Measurements from ENCODE around the gene NOP10.
A peak's percentile ranks its signal among the peaks of the same experiment; 100 is the strongest.
"Not testable (repeated sequence)": the region's sequence is repeated elsewhere in the genome, so short reads cannot be mapped to it uniquely, and the experiment has no call there.

The NOP10 gene

GRCh38 chr15:34358367-34358766 lies 15.4 kb upstream of the NOP10 start:
- DNase-seq: no peak

- no peak for DNase-seq
Observed at GRCh38 chr15:34357653-34358052, 14.7 kb upstream of the NOP10 start.

DNA sequence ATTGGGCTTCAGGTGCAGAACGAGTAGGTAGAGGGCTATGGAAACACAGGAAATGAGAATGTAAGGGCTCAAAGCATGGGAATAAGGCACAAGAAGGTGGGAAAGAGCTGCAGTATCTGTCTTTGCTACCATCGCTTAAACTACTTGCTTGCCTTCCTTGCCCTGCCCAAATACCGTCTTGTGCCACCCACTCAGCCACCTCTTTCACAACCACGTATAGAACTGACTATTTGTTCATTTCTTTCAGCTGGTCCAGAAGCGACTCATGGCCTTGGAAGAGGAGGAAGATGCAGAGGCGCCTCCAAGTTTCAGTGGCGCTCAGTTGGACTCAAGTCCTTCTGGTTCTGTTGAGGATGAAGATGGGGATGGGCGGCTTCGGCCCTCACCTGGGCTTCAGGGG lies 12.3 kb upstream of the NOP10 start:
- DNase-seq: no peak

DNA sequence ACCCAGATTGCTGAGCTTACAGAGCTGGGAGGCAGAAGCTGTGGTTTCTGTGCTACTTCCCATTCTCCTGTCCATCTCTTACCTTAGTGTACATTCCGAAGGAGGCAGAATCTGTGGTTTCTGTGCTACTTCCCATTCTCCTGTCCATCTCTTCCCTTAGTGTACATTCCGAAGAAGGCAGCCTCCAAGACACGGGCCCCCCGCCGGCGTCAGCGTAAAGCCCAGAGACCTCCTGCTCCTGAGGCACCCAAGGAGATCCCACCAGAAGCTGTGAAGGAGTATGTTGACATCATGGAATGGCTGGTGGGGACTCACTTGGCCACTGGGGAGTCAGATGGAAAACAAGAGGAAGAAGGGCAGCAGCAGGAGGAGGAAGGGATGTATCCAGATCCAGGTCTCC lies 11.3 kb upstream of the NOP10 start:
- DNase-seq: no peak

DNA sequence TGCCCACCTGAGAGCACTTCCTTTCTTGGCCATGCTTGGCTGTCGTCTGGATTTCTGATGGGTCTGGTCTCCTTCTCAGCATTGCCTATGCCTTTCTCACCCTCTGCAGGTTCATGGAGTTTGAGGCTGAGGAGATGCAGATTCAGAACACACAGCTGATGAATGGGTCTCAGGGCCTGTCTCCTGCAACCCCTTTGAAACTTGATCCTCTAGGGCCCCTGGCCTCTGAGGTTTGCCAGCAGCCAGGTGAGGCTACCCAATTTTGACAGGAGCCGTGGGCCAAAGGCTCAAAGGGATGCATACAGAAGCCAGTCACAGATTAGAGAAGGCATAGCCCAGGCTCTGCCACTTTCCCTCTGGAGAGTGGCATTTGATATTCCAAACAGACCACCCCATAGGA lies 10.7 kb upstream of the NOP10 start:
- DNase-seq: no peak

DNA sequence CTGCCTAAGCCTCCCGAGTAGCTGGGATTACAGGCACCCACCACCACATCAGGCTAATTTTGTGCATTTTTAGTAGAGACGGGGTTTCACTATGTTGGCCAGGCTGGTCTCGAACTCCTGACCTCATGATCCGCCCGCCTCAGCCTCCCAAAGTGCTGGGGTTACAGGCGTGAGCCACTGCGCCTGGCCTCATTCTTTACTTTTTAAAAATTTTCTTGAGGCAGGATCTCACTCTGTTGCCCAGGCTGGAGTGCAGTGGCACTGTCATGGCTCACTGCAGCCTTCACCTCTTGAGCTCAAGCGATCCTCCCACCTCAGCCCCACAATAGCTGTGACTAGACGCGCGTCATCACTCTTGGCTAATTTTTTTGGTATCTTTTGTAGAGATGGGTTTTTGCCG lies 10.1 kb upstream of the NOP10 start:
- DNase-seq: not testable (repeated sequence)

DNA sequence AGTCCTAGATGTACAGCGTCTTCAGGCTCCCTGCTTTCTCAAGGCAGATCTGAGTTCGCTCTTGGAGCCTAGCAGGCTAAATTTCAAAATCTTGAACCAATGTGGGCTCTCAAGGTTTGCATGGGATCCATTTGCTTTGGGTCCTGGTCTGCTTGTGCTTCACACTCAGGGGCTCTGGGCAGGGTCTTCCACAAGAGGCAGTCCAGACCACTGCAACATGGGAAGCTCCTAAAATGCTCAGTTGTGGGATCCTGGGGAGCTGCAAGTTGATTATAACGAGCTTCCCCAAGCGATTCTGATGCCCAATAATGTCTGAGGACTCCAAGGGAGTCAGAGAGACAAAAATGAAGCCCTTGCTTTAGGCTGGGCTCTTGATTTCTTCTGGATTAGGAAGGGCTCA lies 6.8 kb upstream of the NOP10 start:
- DNase-seq: no peak

GRCh38 chr15:34348735-34349300 lies 5.9 kb upstream of the NOP10 start:
- DNase-seq: no peak

- DNase-seq: no peak
Observed at GRCh38 chr15:34347951-34348638, 5.2 kb upstream of the NOP10 start.

DNA sequence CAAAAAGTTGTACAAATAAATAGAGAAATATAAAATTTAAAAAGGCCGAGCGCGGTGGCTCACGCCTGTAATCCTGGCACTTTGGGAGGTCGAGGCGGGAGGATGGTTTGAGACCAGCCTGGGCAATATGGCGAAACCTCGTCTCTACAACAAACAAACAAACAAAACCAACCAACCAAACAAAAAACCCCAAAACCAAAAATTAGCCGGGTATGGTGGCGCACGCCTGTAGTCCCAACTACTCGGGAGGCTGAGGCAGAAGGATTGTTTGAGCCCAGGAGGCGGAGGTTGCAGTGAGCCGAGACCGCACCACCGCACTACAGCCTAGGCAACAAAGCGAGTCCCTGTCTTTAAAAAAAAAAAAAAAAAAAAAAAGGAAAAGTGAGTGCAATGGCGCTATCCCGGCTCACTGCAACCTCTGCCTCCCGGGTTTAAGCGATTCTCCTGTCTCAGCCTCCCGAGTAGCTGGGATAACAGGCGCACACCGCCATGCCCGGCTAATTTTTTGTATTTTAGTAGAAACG lies 661 bp downstream of the NOP10 start:
- DNase-seq: not testable (repeated sequence)

GRCh38 chr15:34341381-34342212 lies 1.3 kb downstream of the NOP10 start:
- no peak for DNase-seq

DNA sequence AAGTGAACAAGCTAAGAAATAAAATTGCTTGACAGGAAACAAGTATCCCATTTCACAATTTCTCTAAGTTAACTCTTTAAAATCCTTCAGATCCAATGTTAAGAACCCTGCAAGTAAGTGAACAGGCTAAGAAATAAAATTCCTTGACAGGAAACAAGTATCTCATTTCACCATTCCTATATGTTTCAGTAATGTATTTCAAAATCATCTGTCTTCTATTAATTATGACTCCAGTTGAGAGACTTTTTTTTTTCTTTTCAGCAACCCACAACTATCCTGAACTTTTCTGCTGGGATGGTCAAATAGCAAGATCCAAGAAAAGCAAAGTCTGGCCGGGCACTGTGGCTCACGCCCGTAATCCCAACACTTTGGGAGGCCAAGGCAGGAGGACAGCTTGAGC lies 3.0 kb downstream of the NOP10 start:
- DNase-seq: no peak

DNA sequence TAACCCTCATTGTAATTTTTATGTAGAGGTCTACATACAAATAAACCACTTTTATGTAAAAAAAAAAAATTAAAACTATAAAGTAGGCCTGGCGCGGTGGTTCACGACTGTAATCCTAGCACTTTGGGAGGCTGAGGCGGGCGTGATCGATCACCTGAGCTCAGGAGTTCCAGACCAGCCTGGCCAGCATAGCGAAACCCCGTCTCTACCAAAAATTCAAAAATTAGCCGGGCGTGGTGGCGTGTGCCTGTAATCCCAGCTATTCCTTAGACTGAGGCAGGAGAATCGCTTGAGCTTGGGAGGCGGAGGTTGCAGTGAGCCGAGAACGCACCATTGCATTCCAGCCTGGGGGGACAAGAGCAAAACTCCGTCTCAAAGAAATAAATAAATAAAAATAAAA lies 4.6 kb downstream of the NOP10 start:
- DNase-seq: no peak

GRCh38 chr15:34337557-34338306 lies 5.2 kb downstream of the NOP10 start, which contains the start of gene SLC12A6:
TSS of gene SLC12A6 (minus strand) at chr15:34337781. CDS start at chr15:34336680, 1,101 bp downstream.
- DNase-seq: peak; percentile 89

GRCh38 chr15:34336991-34337556 lies 5.9 kb downstream of the NOP10 start:
- DNase-seq: no peak

DNA sequence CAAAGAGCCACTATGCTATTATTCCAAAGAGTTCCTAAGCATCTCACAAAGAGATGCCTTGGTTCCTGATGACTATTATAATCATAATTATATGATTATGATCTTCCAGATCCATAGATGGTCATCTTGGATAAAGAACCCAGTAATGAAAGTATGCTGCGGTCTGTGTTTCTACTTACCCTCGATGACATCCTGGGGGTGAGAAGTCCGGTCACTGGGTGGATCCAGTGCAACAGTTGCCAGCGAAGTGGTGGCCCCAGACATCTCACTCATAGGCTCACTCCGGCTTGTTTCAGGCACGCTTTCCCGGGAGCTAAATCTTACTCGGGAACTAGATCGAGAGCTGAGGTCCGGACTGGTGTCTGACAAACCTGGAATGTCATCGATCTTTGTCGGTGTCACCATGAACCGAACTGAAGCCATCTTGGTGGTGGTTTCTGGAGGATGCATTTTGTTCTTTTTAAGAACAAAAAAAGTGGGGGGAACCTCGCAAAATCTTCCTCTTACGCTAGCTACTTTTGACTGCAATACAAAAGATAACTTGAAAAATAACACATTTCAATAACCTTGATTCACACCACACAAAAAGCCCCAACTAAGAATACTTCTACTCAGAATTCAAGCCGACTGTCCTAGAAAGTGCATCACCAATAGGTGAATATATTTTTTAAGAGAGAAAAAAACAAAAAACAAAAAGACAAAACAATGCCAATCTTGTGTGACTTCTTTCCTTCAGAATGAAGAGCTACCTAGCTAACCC lies 6.5 kb downstream of the NOP10 start:
- DNase-seq: no peak

DNA sequence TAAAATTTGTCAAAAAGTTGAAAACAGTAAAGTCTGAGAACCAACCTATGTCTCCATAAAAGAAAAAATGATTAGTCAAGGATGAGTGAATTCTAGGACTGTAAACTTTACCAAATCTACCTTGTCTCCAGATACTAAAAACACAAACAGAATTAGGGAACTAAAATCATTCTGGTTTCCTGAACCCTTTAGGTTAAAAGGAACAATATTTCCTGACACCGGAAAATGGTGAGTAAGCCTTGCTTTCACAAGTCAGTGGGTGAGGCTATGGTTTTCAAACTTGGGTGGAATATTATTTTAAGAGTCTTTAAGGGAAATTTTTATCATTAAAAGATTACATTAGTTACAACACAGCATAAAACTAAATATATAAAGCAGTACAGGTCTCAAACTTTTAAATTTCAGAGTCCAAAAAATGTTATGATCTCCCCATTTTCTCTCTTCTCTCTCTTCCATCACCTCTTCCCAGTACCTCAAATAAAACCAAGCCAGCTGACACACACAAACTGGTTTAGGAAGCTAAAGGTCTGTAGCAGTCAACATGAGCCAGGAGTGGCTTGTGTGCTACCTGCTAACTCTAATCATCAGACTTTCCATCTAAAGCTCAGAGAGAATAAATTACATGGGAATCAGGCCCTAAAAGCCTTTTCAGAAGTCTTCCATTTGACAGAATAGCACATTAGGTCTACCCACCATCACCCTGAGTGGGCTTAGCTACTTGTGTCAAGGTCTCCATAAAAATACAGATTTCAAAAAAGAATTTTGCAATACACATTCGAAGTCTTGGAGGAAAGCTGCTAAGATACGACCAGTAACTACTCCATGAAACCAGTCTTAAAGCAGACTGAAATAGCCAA lies 7.5 kb downstream of the NOP10 start:
- no peak for DNase-seq

- no peak for DNase-seq
Observed at GRCh38 chr15:34334672-34335071, 8.3 kb downstream of the NOP10 start.

- no peak for DNase-seq
Observed at GRCh38 chr15:34332553-34333120, 10.3 kb downstream of the NOP10 start.

DNA sequence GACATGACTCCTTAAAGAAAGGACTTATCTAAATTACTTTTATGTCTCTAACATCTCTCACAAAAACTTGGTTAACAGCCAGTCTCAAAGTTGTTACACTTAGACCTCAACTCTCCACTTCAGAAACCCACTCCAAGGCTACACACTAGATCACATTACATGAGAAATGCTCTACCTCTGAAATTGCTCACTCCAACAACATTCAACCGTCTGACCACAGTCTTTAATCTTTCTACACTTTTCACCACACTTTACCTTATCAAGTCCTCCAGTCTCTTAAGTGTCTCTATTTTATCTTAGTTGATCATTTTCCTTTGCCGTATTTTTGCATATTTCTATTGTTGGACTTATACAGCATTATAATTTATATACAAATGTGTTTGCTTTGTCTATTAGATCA lies 11.1 kb downstream of the NOP10 start:
- DNase-seq: no peak

DNA sequence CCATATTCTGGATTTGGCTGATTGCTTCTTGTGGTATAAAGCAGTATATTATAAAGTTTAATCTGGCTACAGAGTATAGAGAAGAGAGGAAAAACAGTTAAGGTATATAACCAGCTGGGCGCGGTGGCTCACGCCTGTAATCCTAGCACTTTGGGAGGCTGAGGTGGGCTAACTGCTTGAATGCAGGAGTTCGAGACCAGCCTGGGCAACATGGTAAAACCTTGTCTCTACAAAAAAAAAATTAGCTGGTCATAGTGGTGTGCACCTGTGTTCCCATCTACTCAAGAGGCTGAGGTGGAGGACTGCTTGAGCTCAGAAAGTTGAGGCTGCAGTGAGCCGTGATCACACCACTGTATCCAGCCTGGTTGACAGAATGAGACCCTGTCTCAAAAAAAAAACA lies 12.7 kb downstream of the NOP10 start:
- DNase-seq: no peak
